ENCODE data around the gene PINLYP.

GRCh38 chr19:43526884-43527859, 48.4 kb upstream of the PINLYP start, which contains the start of gene ETHE1:
- TF ChIP-seq TAF15 (IDR thresholded peaks at IDR 0.05; ENCODE audit: low read depth, low read length) (no peak), HIVEP1 (CRISPR knock-in tag; IDR thresholded peaks at IDR 0.05) (no peak)
- TF ChIP-seq, protein P1, sequence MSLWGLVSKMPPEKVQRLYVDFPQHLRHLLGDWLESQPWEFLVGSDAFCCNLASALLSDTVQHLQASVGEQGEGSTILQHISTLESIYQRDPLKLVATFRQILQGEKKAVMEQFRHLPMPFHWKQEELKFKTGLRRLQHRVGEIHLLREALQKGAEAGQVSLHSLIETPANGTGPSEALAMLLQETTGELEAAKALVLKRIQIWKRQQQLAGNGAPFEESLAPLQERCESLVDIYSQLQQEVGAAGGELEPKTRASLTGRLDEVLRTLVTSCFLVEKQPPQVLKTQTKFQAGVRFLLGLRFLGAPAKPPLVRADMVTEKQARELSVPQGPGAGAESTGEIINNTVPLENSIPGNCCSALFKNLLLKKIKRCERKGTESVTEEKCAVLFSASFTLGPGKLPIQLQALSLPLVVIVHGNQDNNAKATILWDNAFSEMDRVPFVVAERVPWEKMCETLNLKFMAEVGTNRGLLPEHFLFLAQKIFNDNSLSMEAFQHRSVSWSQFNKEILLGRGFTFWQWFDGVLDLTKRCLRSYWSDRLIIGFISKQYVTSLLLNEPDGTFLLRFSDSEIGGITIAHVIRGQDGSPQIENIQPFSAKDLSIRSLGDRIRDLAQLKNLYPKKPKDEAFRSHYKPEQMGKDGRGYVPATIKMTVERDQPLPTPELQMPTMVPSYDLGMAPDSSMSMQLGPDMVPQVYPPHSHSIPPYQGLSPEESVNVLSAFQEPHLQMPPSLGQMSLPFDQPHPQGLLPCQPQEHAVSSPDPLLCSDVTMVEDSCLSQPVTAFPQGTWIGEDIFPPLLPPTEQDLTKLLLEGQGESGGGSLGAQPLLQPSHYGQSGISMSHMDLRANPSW (CRISPR knock-in tag; IDR thresholded peaks at IDR 0.05) = no peak

Measured in K562 (cell line).